Gastrocnemius medialis (tissue), 4 donors: ENCODE measurements around the gene CALHM2.

Experiments
- CTCF ChIP-seq, 5 experiments: fragments of 450-650 bp in 3 of 5; fragments of 200-600 bp in 2 of 5; sonication (generic) in 2 of 5; IDR thresholded peaks in 4 of 5; conservative IDR thresholded peaks in 1 of 5; 1 replicate in 4 of 5; 2 replicates in 1 of 5; pipeline ENCODE4 v1.5.1; 2016 to 2019; ENCODE audit warnings: antibody characterized with exemption in 5 of 5, mild to moderate bottlenecking in 3 of 5, moderate library complexity in 3 of 5
- POLR2A ChIP-seq, 2 donors: fragments of 450-650 bp; IDR thresholded peaks; one replicate each; pipeline ENCODE4 v1.6.1; 2017; ENCODE audit warnings: antibody characterized with exemption in 2 of 2, mild to moderate bottlenecking in 2 of 2, moderate library complexity in 2 of 2

DNA sequence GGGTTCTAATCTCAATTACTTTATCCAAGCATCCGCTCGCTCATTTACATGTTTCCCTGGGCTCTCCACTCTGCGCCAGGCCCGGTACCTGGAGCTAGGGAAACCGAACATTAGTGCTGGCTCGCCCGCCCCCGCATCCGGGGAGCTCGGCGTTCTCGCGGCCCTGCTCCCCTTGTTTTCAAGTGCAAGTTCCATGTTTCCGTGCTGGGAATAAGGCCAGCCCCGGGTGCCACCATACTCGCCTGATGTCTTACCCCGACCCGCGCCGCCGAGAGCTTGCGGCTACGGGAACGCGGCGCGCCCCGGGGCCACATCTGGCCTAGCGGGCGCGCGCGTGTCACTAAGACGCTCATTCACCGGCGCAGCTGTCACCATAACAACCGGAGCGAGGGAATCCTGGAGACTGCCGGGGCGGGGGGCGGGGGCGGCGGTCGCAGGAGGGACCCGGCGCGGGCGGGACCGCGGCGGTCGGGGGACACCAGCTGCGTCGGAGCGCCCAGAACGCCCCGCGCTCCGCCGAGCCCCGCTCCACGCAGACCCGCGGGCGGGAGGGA is 41.3 kb upstream of the CALHM2 start, which contains the start of gene NEURL1:
- TF ChIP-seq CTCF (IDR thresholded peaks at IDR 0.05 in 4 of 5, conservative IDR thresholded peaks at IDR 0.05 in 1 of 5): no peak
- no peak for TF ChIP-seq POLR2A (IDR thresholded peaks at IDR 0.05)
